ENCODE measurements around the gene ZNF628. TPM values are rescaled to one million over a fixed set of nuclear protein-coding genes. Genes with fewer than 3 reads are reported as not detected.

The ZNF628 gene
- total RNA-seq, 1 donor from 2014 or later, result 3.7 TPM

- no peak for ATAC-seq
Observed at GRCh38 chr19:55497763-55498162, 21.3 kb downstream of the ZNF628 start.

GRCh38 chr19:55498246-55498840 lies 21.9 kb downstream of the ZNF628 start:
- no peak for ATAC-seq

- no peak for ATAC-seq
Observed at GRCh38 chr19:55500368-55500952, 24.0 kb downstream of the ZNF628 start.

GRCh38 chr19:55502197-55502952 lies 26.0 kb downstream of the ZNF628 start:
- ATAC-seq, result no peak

- ATAC-seq, result no peak
Observed at GRCh38 chr19:55503157-55503501, 26.7 kb downstream of the ZNF628 start.

GRCh38 chr19:55503502-55504251 lies 27.3 kb downstream of the ZNF628 start:
- ATAC-seq, result peak; percentile 88

- no peak for ATAC-seq
Observed at GRCh38 chr19:55504252-55504603, 27.8 kb downstream of the ZNF628 start.

- ATAC-seq, result no peak
Observed at GRCh38 chr19:55504981-55505380, 28.6 kb downstream of the ZNF628 start.

- no peak for ATAC-seq
Observed at GRCh38 chr19:55508120-55508519, 31.7 kb downstream of the ZNF628 start.

- ATAC-seq, result peak; percentile 99
Observed at GRCh38 chr19:55516878-55517620, 40.6 kb downstream of the ZNF628 start.

GRCh38 chr19:55519451-55520311 lies 43.3 kb downstream of the ZNF628 start:
- ATAC-seq, result peak; percentile 48

- no peak for ATAC-seq
Observed at GRCh38 chr19:55520691-55521292, 44.4 kb downstream of the ZNF628 start.

- ATAC-seq, result no peak
Observed at GRCh38 chr19:55525289-55526101, 49.1 kb downstream of the ZNF628 start.

- ATAC-seq, result peak; percentile 65
Observed at GRCh38 chr19:55526216-55527196, 50.1 kb downstream of the ZNF628 start.

- ATAC-seq, result no peak
Observed at GRCh38 chr19:55527197-55528029, 51.0 kb downstream of the ZNF628 start.

GRCh38 chr19:55528030-55528803 lies 51.8 kb downstream of the ZNF628 start:
- ATAC-seq, result no peak

GRCh38 chr19:55529636-55530234 lies 53.3 kb downstream of the ZNF628 start:
- no peak for ATAC-seq

Data from esophagus mucosa (tissue), 1 donor.